Measurements from ENCODE around the gene HPS4. TPM values are rescaled to one million over a fixed set of nuclear protein-coding genes. Genes with fewer than 3 reads are reported as not detected.

HPS4 gene
- total RNA-seq, 1 donor from 2014 or later, result 35.3 TPM

DNA sequence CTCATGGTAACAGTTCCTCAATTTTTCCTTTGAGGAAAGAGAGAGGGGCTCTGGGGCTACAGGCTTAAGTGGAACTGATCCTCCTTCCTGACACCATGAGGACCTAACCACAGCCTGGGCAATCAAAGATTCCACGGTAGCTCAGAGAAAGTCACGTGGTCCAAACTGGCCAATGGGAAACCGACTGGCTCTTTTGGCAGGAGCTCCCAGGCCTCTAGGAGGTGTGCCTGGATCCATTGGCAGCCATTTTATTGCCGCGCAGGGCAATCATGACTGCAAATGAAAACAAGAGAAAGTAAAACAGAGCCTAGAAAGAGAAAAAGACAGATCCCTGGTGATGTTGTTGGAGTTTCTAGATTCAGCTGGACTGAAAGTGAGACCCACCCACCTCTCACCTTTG lies 81.9 kb downstream of the HPS4 start:
- TF ChIP-seq CTCF (conservative IDR thresholded peaks at IDR 0.05; ENCODE audit: low read depth, low read length), result no peak
- no peak for DNase-seq (ENCODE audit: low read depth)
- H3K4me3 ChIP-seq (ENCODE audit: low read depth, low read length), result no peak overlapping the region

Other genes with a start within 250 kb of the HPS4 start
- 7.3 and 10.4 TPM in 2 replicates for gene ASPHD2, start 54.5 kb downstream of the HPS4 start, total RNA-seq
- gene SRRD, start 94 bp upstream of the HPS4 start, total RNA-seq, result 17.1 and 34.1 TPM in 2 replicates
- gene TFIP11, start 28.7 kb upstream of the HPS4 start, total RNA-seq, result 17.8 and 26.3 TPM in 2 replicates
- gene TPST2, start 106.3 kb upstream of the HPS4 start, total RNA-seq, result 22.5 and 26.3 TPM in 2 replicates
- not detected in 2 replicates for gene CRYBB1, start 134.2 kb upstream of the HPS4 start, total RNA-seq
- gene CRYBA4, start 138.2 kb upstream of the HPS4 start, total RNA-seq, result not detected in 2 replicates
- 0.12 and 0.14 TPM in 2 replicates for gene MIAT, start 173.8 kb upstream of the HPS4 start, total RNA-seq